Stimulated activated CD8-positive, alpha-beta memory T cell treated with anti-CD3 and anti-CD28 coated beads, Interleukin-7, amount 100 ng/mL, for 24 hours (primary cell): ENCODE measurements around the gene MRPS34.
"Not testable (repeated sequence)": the region's sequence is repeated elsewhere in the genome, so short reads cannot be mapped to it uniquely, and the experiment has no call there.

Source experiments
- DNase-seq: peaks from one replicate; pipeline ENCODE4 v3.0.0-alpha.2; 2020; ENCODE audit warnings: low read depth

The MRPS34 gene

GRCh38 chr16:1749152-1750117 is 23.5 kb downstream of the MRPS34 start:
- no peak for DNase-seq

- DNase-seq, result no peak
Measured at GRCh38 chr16:1747934-1748333, 25.0 kb downstream of the MRPS34 start.

GRCh38 chr16:1746693-1747195 is 26.2 kb downstream of the MRPS34 start:
- DNase-seq, result no peak

- DNase-seq, result no peak
Measured at GRCh38 chr16:1745900-1746692, 26.8 kb downstream of the MRPS34 start.

GRCh38 chr16:1745181-1745899 is 27.6 kb downstream of the MRPS34 start:
- DNase-seq, result no peak

- no peak for DNase-seq
Measured at GRCh38 chr16:1744338-1744840, 28.5 kb downstream of the MRPS34 start.

- DNase-seq, result no peak
Measured at GRCh38 chr16:1743376-1744337, 29.3 kb downstream of the MRPS34 start.

GRCh38 chr16:1741553-1742165 is 31.3 kb downstream of the MRPS34 start:
- DNase-seq, result no peak

GRCh38 chr16:1740781-1741490 is 32.0 kb downstream of the MRPS34 start:
- no peak for DNase-seq

GRCh38 chr16:1740234-1740633 is 32.7 kb downstream of the MRPS34 start:
- no peak for DNase-seq

- no peak for DNase-seq
Measured at GRCh38 chr16:1734816-1735215, 38.1 kb downstream of the MRPS34 start.

- no peak for DNase-seq
Measured at GRCh38 chr16:1734123-1734522, 38.8 kb downstream of the MRPS34 start.

GRCh38 chr16:1732551-1732987 is 40.4 kb downstream of the MRPS34 start:
- DNase-seq, result not testable (repeated sequence)

GRCh38 chr16:1732071-1732470 is 40.9 kb downstream of the MRPS34 start:
- DNase-seq, result no peak

- no peak for DNase-seq
Measured at GRCh38 chr16:1731603-1732002, 41.3 kb downstream of the MRPS34 start.

- DNase-seq, result no peak
Measured at GRCh38 chr16:1731073-1731472, 41.9 kb downstream of the MRPS34 start.

- no peak for DNase-seq
Measured at GRCh38 chr16:1729445-1729844, 43.5 kb downstream of the MRPS34 start.

GRCh38 chr16:1729026-1729425 is 43.9 kb downstream of the MRPS34 start:
- no peak for DNase-seq
